Keratinocyte (primary cell): ENCODE data around the gene RAB23. TPM values are rescaled to one million over a fixed set of nuclear protein-coding genes. Genes with fewer than 3 reads are reported as not detected.

Experiments used
- DNase-seq: peaks from one replicate; pipeline ENCODE4 v3.0.0-alpha.2; 2011; ENCODE audit warnings: low read depth, missing footprints, low spot score
- FAIRE-seq: peaks from 2 replicates; lab custom pipeline; 2011; peaks lifted over from hg19 to GRCh38; lab: Jason Lieb, UNC
- H2AFZ ChIP-seq: 2 replicates; pipeline ENCODE4 v1.6.0; 2012; ENCODE audit warnings: low read length, control low read depth, inconsistent platforms; ENCODE audit not compliant: control insufficient read depth
- H3K27ac ChIP-seq: 2 replicates; pipeline ENCODE4 v1.5.1; 2011; ENCODE audit warnings: low read length; ENCODE audit not compliant: control insufficient read depth, insufficient read depth
- H3K27me3 ChIP-seq: 3 replicates; pipeline ENCODE4 v1.6.0; 2011; ENCODE audit warnings: low read length; ENCODE audit not compliant: control insufficient read depth, insufficient read depth; ENCODE audit errors: extremely low read depth
- H3K36me3 ChIP-seq, 2 experiments: 2 replicates in 1 of 2; 3 replicates in 1 of 2; pipeline ENCODE4 v1.5.1; 2011; ENCODE audit warnings: low read length in 2 of 2, mild to moderate bottlenecking in 1 of 2; ENCODE audit not compliant: control insufficient read depth in 2 of 2, insufficient read depth in 2 of 2; ENCODE audit errors: extremely low read depth in 1 of 2
- H3K4me1 ChIP-seq: 3 replicates; pipeline ENCODE4 v1.5.1; 2011; ENCODE audit warnings: low read length; ENCODE audit not compliant: control insufficient read depth, insufficient read depth; ENCODE audit errors: extremely low read depth
- H3K4me2 ChIP-seq: 3 replicates; pipeline ENCODE4 v1.6.0; 2011; ENCODE audit warnings: low read depth, low read length; ENCODE audit not compliant: control insufficient read depth, insufficient read depth; ENCODE audit errors: extremely low read depth
- H3K4me3 ChIP-seq, 3 experiments: fragments of 200-600 bp in 1 of 3; sonication (generic) in 1 of 3; 2 replicates in 2 of 3; 3 replicates in 1 of 3; pipeline ENCODE4 v1.5.1; 2011 to 2016; ENCODE audit warnings: low read length in 3 of 3, mild to moderate bottlenecking in 3 of 3, control low read depth in 2 of 3, inconsistent platforms in 1 of 3, low read depth in 1 of 3, mixed read lengths in 1 of 3, mixed run types in 1 of 3, moderate library complexity in 1 of 3; ENCODE audit not compliant: control insufficient read depth in 2 of 3, insufficient read depth in 2 of 3; ENCODE audit errors: extremely low read depth in 1 of 3
- H3K79me2 ChIP-seq: 2 replicates; pipeline ENCODE4 v1.6.0; 2012; ENCODE audit warnings: low read length; ENCODE audit not compliant: control insufficient read depth, insufficient read depth
- H3K9ac ChIP-seq: 3 replicates; pipeline ENCODE4 v1.6.0; 2011; ENCODE audit warnings: low read length; ENCODE audit not compliant: control insufficient read depth, insufficient read depth; ENCODE audit errors: extremely low read depth
- H3K9me1 ChIP-seq: 3 replicates; pipeline ENCODE4 v1.6.0; 2011; ENCODE audit warnings: low read length; ENCODE audit not compliant: control insufficient read depth, insufficient read depth; ENCODE audit errors: extremely low read depth
- H3K9me3 ChIP-seq: 2 replicates; pipeline ENCODE4 v1.5.1; 2012; ENCODE audit warnings: low read depth, low read length; ENCODE audit not compliant: control insufficient read depth
- H4K20me1 ChIP-seq: 3 replicates; pipeline ENCODE4 v1.6.0; 2011; ENCODE audit warnings: low read length; ENCODE audit not compliant: control insufficient read depth, insufficient read depth; ENCODE audit errors: extremely low read depth
- CTCF ChIP-seq, 3 experiments: IDR thresholded peaks in 1 of 3; conservative IDR thresholded peaks in 1 of 3; optimal IDR thresholded peaks in 1 of 3; 2 replicates in 2 of 3; 3 replicates in 1 of 3; pipeline versions ENCODE3 to v1.5.1; 2011; ENCODE audit warnings: low read length in 3 of 3, mild to moderate bottlenecking in 3 of 3, moderate library complexity in 2 of 3, control low read depth in 1 of 3, inconsistent platforms in 1 of 3; ENCODE audit not compliant: insufficient read depth in 2 of 3; ENCODE audit errors: extremely low read depth in 1 of 3
- EZH2 ChIP-seq: IDR thresholded peaks from one replicate; pipeline ENCODE4 v1.6.1; 2012; ENCODE audit warnings: inconsistent platforms, mild to moderate bottlenecking, low read length, moderate library complexity
- dilution Hi-C: fragments of 300-500 bp; cut with MboI; formaldehyde crosslinking; loops from one replicate; pipeline ENCODE4 v1.7.0; 2020; ENCODE audit warnings: low sequenced_read_pairs; ENCODE audit not compliant: extremely low pct_ligation_motif_present
- polyA plus RNA-seq, 5 experiments: library from polyadenylated mRNA; depleted of rRNA in 3 of 5; stranded (reverse) in 3 of 5; stranded (forward) in 1 of 5; unstranded in 1 of 5; fragments of >200 nt; gene quantifications; 1 replicate in 1 of 5; 2 replicates in 3 of 5; 3 replicates in 1 of 5; pipeline versions ENCODE4 v1.2.1 to v1.2.3, GENCODE V29; 2011 to 2012; ENCODE audit warnings: missing spikeins in 2 of 5, low read depth in 1 of 5, low replicate concordance in 1 of 5

The RAB23 gene
- polyA plus RNA-seq, 1 donor (not counting 4 experiments of a cell fraction or from before 2014, with no cell fraction given), result 14.6 TPM

GRCh38 chr6:57165080-57165479, 57.0 kb downstream of the RAB23 start:
- Histone ChIP-seq H3K9me3 (no peaks in the 10 kb centered on the region), H3K9me1 (no peaks in the 10 kb centered on the region), H3K4me1 (no peaks in the 10 kb centered on the region), H3K4me2 (no peak overlapping the region), H3K36me3 (peaks cover 8 to 13% of the 10 kb centered on the region in 2 experiments), H2AFZ (no peak overlapping the region), H4K20me1 (no peaks in the 10 kb centered on the region), H3K79me2 (no peaks in the 10 kb centered on the region), H3K9ac (no peak overlapping the region), H3K4me3 (no peak overlapping the region), H3K27ac (no peak overlapping the region), H3K27me3 (no peaks in the 10 kb centered on the region)
- TF ChIP-seq EZH2, result no peak
- no peak for TF ChIP-seq CTCF (optimal IDR thresholded peaks at IDR 0.05 in 1 of 3, IDR thresholded peaks at IDR 0.05 in 1 of 3, conservative IDR thresholded peaks at IDR 0.05 in 1 of 3; ENCODE audit: extremely low read depth in 1 of 3, insufficient read depth in 2 of 3, low read length in 3 of 3)
- FAIRE-seq (no peak), DNase-seq (no peak)
- dilution Hi-C loops, result no loop called here

GRCh38 chr6:57163956-57164355, 58.2 kb downstream of the RAB23 start:
- H3K36me3 ChIP-seq, result peaks cover 8 to 13% of the 10 kb centered on the region in 2 experiments
- no peak overlapping the region for H2AFZ ChIP-seq
- H3K79me2 ChIP-seq, result no peaks in the 10 kb centered on the region
- H4K20me1 ChIP-seq, result no peaks in the 10 kb centered on the region
- TF ChIP-seq CTCF (optimal IDR thresholded peaks at IDR 0.05 in 1 of 3, IDR thresholded peaks at IDR 0.05 in 1 of 3, conservative IDR thresholded peaks at IDR 0.05 in 1 of 3; ENCODE audit: extremely low read depth in 1 of 3, insufficient read depth in 2 of 3, low read length in 3 of 3) (no peak), EZH2 (no peak)
- DNase-seq (no peak), FAIRE-seq (no peak)
- H3K4me2 ChIP-seq, result no peak overlapping the region
- H3K9me1 ChIP-seq, result no peaks in the 10 kb centered on the region
- no peak overlapping the region for H3K27ac ChIP-seq
- H3K9me3 ChIP-seq, result no peaks in the 10 kb centered on the region
- H3K27me3 ChIP-seq, result no peaks in the 10 kb centered on the region
- H3K4me3 ChIP-seq, result no peak overlapping the region
- H3K4me1 ChIP-seq, result peaks cover 1% of the 10 kb centered on the region
- dilution Hi-C loops, result no loop called here
- H3K9ac ChIP-seq, result no peak overlapping the region
